ENCODE data around the gene ENDOU.

ENDOU gene

GRCh38 chr12:47757840-47758583, 32.7 kb upstream of the ENDOU start:
- no peak for DNase-seq (ENCODE audit: low read depth)

- DNase-seq (ENCODE audit: low read depth) = no peak
These were observed 32.1 kb upstream of the ENDOU start for GRCh38 chr12:47757364-47757839.

- DNase-seq (ENCODE audit: low read depth) = no peak
These were observed 30.6 kb upstream of the ENDOU start for GRCh38 chr12:47755655-47756562.

- DNase-seq (ENCODE audit: low read depth) = no peak
These were observed 29.6 kb upstream of the ENDOU start for GRCh38 chr12:47754881-47755280.

GRCh38 chr12:47754126-47754525, 28.8 kb upstream of the ENDOU start:
- DNase-seq (ENCODE audit: low read depth) = no peak

GRCh38 chr12:47753021-47754001, 28.0 kb upstream of the ENDOU start:
- DNase-seq (ENCODE audit: low read depth) = no peak

- DNase-seq (ENCODE audit: low read depth) = no peak
These were observed 27.3 kb upstream of the ENDOU start for GRCh38 chr12:47752552-47752951.

GRCh38 chr12:47752121-47752520, 26.8 kb upstream of the ENDOU start:
- DNase-seq (ENCODE audit: low read depth) = no peak

GRCh38 chr12:47751561-47751960, 26.3 kb upstream of the ENDOU start:
- DNase-seq (ENCODE audit: low read depth) = no peak

GRCh38 chr12:47750916-47751470, 25.7 kb upstream of the ENDOU start:
- DNase-seq (ENCODE audit: low read depth) = no peak

GRCh38 chr12:47750229-47750798, 25.0 kb upstream of the ENDOU start:
- DNase-seq (ENCODE audit: low read depth) = no peak

- no peak for DNase-seq (ENCODE audit: low read depth)
These were observed 23.6 kb upstream of the ENDOU start for GRCh38 chr12:47748899-47749298.

GRCh38 chr12:47748507-47748828, 23.2 kb upstream of the ENDOU start:
- no peak for DNase-seq (ENCODE audit: low read depth)

GRCh38 chr12:47747596-47748506, 22.6 kb upstream of the ENDOU start:
- DNase-seq (ENCODE audit: low read depth) = no peak

- no peak for DNase-seq (ENCODE audit: low read depth)
These were observed 21.8 kb upstream of the ENDOU start for GRCh38 chr12:47747126-47747525.

- DNase-seq (ENCODE audit: low read depth) = no peak
These were observed 21.2 kb upstream of the ENDOU start for GRCh38 chr12:47746523-47746922.

- DNase-seq (ENCODE audit: low read depth) = no peak
These were observed 20.8 kb upstream of the ENDOU start for GRCh38 chr12:47746073-47746472.

GRCh38 chr12:47745485-47746041, 20.3 kb upstream of the ENDOU start:
- DNase-seq (ENCODE audit: low read depth) = no peak

GRCh38 chr12:47744778-47745436, 19.6 kb upstream of the ENDOU start:
- DNase-seq (ENCODE audit: low read depth) = no peak

All from activated T-cell treated with anti-CD3 and anti-CD28 coated beads for 48 hours (primary cell).